Skeletal muscle satellite cell (primary cell): ENCODE data around the gene CLCN4.

ENCODE experiments used
- H3K27me3 ChIP-seq: 2 replicates; pipeline ENCODE4 v1.7.0; 2013; ENCODE audit warnings: low read length; ENCODE audit not compliant: control insufficient read depth, insufficient read depth
- H3K36me3 ChIP-seq: 2 replicates; pipeline ENCODE4 v1.7.0; 2013; ENCODE audit warnings: mild to moderate bottlenecking, control low read depth, low read length; ENCODE audit not compliant: insufficient read depth
- H3K4me1 ChIP-seq: 2 replicates; pipeline ENCODE4 v1.7.0; 2013; ENCODE audit warnings: low read length; ENCODE audit not compliant: control insufficient read depth, insufficient read depth
- H3K4me2 ChIP-seq: 2 replicates; pipeline ENCODE4 v1.7.0; 2013; ENCODE audit warnings: mild to moderate bottlenecking, low read length
- H3K4me3 ChIP-seq: 2 replicates; pipeline ENCODE4 v1.7.0; 2013; ENCODE audit warnings: low read length
- H3K9ac ChIP-seq: 2 replicates; pipeline ENCODE4 v1.7.0; 2013; ENCODE audit warnings: mild to moderate bottlenecking, low read depth, low read length, moderate library complexity
- H3K9me3 ChIP-seq: replicated peaks from 2 replicates; pipeline ENCODE4 v1.7.0; 2013; ENCODE audit warnings: mild to moderate bottlenecking, control low read depth, low read length

The CLCN4 gene

DNA sequence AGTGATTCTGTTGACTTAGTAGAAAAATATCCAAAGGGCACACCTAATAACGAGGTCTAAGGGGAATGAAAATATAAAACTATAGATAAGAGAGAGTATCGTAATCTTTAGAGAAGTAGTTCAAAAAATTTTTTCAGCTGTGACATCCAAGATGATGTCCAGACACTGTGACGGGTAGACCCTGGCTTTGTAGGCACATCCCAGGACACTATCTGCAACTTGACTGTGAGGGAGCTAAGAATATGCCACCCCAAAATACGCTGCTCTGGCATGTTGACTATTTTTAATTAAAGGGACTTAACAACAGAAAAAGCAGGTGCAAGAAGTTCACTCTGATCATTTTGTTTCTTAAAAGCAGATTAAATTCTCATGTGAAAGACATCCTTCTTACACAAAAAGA is 89.5 kb downstream of the CLCN4 start:
- no peak overlapping the region for H3K9ac ChIP-seq
- no peaks in the 10 kb centered on the region for H3K27me3 ChIP-seq
- H3K4me2 ChIP-seq, result no peak overlapping the region
- H3K9me3 ChIP-seq, result no peaks in the 10 kb centered on the region
- H3K4me1 ChIP-seq, result peaks cover 2% of the 10 kb centered on the region
- H3K4me3 ChIP-seq, result no peak overlapping the region
- no peaks in the 10 kb centered on the region for H3K36me3 ChIP-seq

DNA sequence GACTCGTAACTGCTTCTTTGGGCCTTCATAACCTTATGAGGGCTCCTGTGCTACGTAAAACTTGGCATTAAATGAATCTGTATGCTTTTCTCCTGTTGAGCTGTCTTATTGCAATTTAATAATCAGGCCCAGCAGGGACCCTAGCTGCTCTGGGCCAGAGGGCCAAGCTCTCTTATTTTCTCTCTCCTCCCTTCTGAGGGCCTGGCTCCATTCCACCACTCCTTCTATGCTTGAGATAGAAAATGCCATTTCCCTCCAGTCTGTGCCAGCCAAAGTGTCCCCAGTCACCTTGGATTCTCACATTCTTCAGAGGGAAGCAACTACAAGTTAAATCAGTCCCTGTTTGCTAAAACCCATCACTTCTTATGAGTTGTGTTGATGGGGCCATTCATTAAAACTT is 90.1 kb downstream of the CLCN4 start:
- Histone ChIP-seq H3K4me1 (no peaks in the 10 kb centered on the region), H3K9ac (no peak overlapping the region), H3K4me3 (no peak overlapping the region), H3K4me2 (no peak overlapping the region), H3K36me3 (no peaks in the 10 kb centered on the region), H3K27me3 (no peaks in the 10 kb centered on the region), H3K9me3 (no peaks in the 10 kb centered on the region)

DNA sequence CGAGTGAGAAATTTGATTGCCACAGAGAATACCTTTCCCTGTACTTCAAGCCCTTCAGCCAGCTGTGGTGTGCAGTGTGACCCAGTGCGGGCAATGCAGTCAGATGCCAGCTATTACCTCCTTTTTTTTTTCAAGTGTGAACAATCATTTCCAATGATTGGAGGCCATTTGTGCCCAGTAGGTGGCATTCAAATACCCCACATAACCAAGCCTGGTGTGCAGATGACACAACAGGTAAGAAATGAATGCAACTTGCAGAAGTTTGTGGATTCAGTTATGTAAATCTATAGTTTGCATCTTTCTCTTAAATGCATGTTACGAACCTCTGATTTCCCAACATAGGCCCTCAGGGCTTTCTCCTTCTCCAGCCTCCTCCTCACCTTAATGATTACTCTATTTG is 98.0 kb downstream of the CLCN4 start:
- H3K9me3 ChIP-seq, result no peaks in the 10 kb centered on the region
- H3K9ac ChIP-seq, result no peak overlapping the region
- H3K4me1 ChIP-seq, result peaks cover 6% of the 10 kb centered on the region
- no peak overlapping the region for H3K4me2 ChIP-seq
- no peaks in the 10 kb centered on the region for H3K27me3 ChIP-seq
- no peaks in the 10 kb centered on the region for H3K36me3 ChIP-seq
- H3K4me3 ChIP-seq, result no peak overlapping the region

DNA sequence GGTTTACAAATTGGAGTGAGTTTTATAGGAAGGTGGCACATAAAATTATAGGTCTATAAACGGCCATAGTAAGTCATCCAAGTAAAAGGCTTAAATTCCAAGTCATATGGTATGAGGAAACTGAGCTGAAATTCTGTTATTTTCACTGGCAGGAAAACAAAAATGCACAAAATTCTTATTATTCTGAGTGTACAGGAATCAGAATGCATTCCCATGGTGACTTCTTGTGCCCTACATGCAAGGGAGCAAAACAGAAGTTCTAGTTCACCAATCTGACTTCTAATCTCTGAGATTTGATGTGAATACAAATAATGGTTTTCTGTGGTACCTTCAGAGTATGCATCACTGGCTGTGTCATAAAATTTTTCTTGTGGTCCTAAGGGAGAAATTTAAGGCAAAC is 102.9 kb downstream of the CLCN4 start:
- Histone ChIP-seq H3K9me3 (no peaks in the 10 kb centered on the region), H3K4me2 (peak overlapping the region; percentile 28), H3K36me3 (no peaks in the 10 kb centered on the region), H3K4me3 (no peak overlapping the region), H3K9ac (peak overlapping the region; percentile 25), H3K27me3 (no peaks in the 10 kb centered on the region), H3K4me1 (peaks cover 9% of the 10 kb centered on the region)

- no peak overlapping the region for H3K4me2 ChIP-seq
- no peaks in the 10 kb centered on the region for H3K27me3 ChIP-seq
- H3K4me3 ChIP-seq, result no peak overlapping the region
- H3K9ac ChIP-seq, result no peak overlapping the region
- no peaks in the 10 kb centered on the region for H3K4me1 ChIP-seq
- no peaks in the 10 kb centered on the region for H3K36me3 ChIP-seq
- H3K9me3 ChIP-seq, result no peaks in the 10 kb centered on the region
Observed at GRCh38 chrX:10265775-10266174, 109.0 kb downstream of the CLCN4 start.

GRCh38 chrX:10278716-10279115 is 121.9 kb downstream of the CLCN4 start:
- no peak overlapping the region for H3K9ac ChIP-seq
- no peak overlapping the region for H3K4me2 ChIP-seq
- no peaks in the 10 kb centered on the region for H3K9me3 ChIP-seq
- H3K4me1 ChIP-seq, result no peaks in the 10 kb centered on the region
- H3K27me3 ChIP-seq, result no peaks in the 10 kb centered on the region
- H3K36me3 ChIP-seq, result no peaks in the 10 kb centered on the region
- H3K4me3 ChIP-seq, result no peak overlapping the region

DNA sequence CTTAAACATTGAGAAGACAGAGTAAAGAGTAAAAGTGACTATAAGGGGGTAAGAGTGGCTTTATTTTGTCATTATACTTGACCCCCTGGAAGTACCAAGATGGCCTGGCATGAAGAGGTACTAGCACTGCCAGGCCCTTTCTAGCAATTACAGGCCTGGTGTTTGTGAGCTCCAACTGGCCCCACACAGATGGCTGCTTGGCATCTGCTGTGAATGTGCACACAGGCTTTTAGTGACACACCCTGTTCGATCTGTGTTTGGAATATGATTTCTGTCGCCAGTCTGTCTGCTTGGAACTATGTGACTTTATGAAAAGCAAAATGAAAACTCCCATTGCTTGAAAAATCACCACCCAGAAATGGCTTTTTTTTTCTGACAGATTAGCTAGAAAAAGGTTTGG is 123.3 kb downstream of the CLCN4 start:
- no peaks in the 10 kb centered on the region for H3K9me3 ChIP-seq
- H3K9ac ChIP-seq, result no peak overlapping the region
- no peaks in the 10 kb centered on the region for H3K4me1 ChIP-seq
- no peak overlapping the region for H3K4me3 ChIP-seq
- H3K4me2 ChIP-seq, result no peak overlapping the region
- no peaks in the 10 kb centered on the region for H3K27me3 ChIP-seq
- H3K36me3 ChIP-seq, result no peaks in the 10 kb centered on the region

GRCh38 chrX:10282490-10282889 is 125.7 kb downstream of the CLCN4 start:
- Histone ChIP-seq H3K9me3 (no peaks in the 10 kb centered on the region), H3K36me3 (no peaks in the 10 kb centered on the region), H3K4me3 (no peak overlapping the region), H3K27me3 (no peaks in the 10 kb centered on the region), H3K4me2 (no peak overlapping the region), H3K4me1 (no peaks in the 10 kb centered on the region), H3K9ac (no peak overlapping the region)

- Histone ChIP-seq H3K27me3 (no peaks in the 10 kb centered on the region), H3K9ac (no peak overlapping the region), H3K9me3 (no peaks in the 10 kb centered on the region), H3K36me3 (no peaks in the 10 kb centered on the region), H3K4me3 (no peak overlapping the region), H3K4me2 (no peak overlapping the region), H3K4me1 (no peaks in the 10 kb centered on the region)
Observed at GRCh38 chrX:10286195-10286594, 129.4 kb downstream of the CLCN4 start.
